ENCODE data around the gene PPIE. TPM values are rescaled to one million over a fixed set of nuclear protein-coding genes. Genes with fewer than 3 reads are reported as not detected.
A peak's percentile ranks its signal among the peaks of the same experiment; 100 is the strongest.

The PPIE gene
- total RNA-seq, 2 experiments from 2014 or later, result 64.1 to 68.7 TPM

DNA sequence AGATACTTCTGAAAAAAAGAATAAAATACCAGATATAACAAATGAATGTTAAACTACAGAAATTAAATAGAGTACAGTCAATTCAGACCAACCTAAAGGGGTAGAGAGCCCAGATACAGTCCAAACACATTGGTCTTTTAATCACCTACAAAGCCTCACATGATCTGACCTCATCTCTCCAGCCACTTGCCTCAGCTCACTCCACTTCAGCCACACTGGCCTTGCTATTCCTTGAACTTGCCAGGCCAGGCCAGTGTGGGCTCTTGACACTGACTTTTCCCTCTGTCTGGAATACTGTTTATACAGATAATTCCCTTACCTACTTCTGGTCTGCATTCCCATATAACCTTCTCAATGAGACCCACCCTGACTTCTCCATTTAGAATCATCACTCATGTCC is 17.0 kb upstream of the PPIE start:
- Mint-ChIP-seq H3K36me3 (no peaks in the 10 kb centered on the region), H3K9me3 (no peaks in the 10 kb centered on the region), H3K4me1 (ENCODE audit: low read depth) (peaks cover under 1% of the 10 kb centered on the region), H3K4me3 (no peak overlapping the region), H3K27me3 (peaks cover 39% of the 10 kb centered on the region), H3K27ac (no peak overlapping the region)
- CTCF ChIA-PET, result interaction anchor here (2.2 to 7.7 kb wide), 4 partner anchors 50 to 117 kb away, joined by 9 to 63 read pairs (median 49); partner anchors contain the start of gene NT5C1A
- intact Hi-C loops (cut with micrococcal nuclease), result no loop called here
- DNase-seq, result no peak
- POLR2A ChIA-PET, result no interaction called here

DNA sequence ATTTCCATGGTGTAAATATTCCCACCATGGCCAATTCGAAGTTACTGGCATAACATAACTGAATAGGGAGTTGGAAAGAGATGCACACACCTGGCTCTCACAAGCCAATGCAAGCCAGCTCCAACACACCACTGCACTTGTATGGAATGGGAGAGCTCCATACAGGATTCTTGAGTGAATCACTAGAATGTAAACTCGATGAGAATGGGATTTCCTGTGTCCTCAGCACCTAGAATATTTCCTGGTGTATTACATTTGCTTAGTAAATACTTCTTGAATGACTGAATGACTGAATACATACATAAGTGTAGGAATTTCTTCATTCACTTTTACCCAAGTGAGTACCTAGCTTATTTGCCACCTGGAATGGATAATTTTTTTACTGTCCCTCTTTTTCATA is 16.2 kb upstream of the PPIE start:
- no peak for DNase-seq
- Mint-ChIP-seq H3K9me3 (no peaks in the 10 kb centered on the region), H3K36me3 (no peaks in the 10 kb centered on the region), H3K27ac (no peak overlapping the region), H3K4me1 (ENCODE audit: low read depth) (peaks cover 7% of the 10 kb centered on the region), H3K27me3 (peaks cover 39% of the 10 kb centered on the region), H3K4me3 (no peak overlapping the region)
- POLR2A ChIA-PET, result no interaction called here
- intact Hi-C loops (cut with micrococcal nuclease), result no loop called here
- CTCF ChIA-PET, result interaction anchor here (0.6 to 7.7 kb wide), 5 partner anchors 41 to 116 kb away, joined by 3 to 53 read pairs (median 4); partner anchors contain the start of gene NT5C1A

DNA sequence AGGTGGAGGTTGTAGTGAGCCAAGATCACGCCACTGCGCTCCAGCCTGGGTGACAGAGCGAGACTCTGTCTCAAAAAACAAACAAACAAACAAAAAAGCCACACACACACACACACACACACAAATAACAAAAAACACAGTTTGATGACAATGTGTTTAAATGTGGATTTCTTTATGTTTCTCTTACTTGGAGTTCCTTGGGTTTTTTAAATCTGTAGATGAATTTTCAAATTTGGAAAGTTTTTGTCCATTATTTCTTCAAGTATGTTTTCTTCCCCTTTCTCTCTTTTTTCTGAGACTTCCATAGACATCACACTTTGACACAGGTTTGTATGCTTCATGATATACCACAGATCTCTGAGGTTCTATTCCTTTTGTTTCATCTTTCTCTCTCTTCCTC is 12.1 kb upstream of the PPIE start:
- H3K27me3 Mint-ChIP-seq, result peaks cover 50% of the 10 kb centered on the region
- CTCF ChIA-PET, result interaction anchor here (1.0 to 2.2 kb wide), 2 partner anchors 69 to 121 kb away, joined by 3 to 9 read pairs; no protein-coding TSS in a partner anchor
- POLR2A ChIA-PET, result interaction anchor here (1.6 kb wide), 1 partner anchor 10 kb away, joined by 4 read pairs; no protein-coding TSS in a partner anchor

DNA sequence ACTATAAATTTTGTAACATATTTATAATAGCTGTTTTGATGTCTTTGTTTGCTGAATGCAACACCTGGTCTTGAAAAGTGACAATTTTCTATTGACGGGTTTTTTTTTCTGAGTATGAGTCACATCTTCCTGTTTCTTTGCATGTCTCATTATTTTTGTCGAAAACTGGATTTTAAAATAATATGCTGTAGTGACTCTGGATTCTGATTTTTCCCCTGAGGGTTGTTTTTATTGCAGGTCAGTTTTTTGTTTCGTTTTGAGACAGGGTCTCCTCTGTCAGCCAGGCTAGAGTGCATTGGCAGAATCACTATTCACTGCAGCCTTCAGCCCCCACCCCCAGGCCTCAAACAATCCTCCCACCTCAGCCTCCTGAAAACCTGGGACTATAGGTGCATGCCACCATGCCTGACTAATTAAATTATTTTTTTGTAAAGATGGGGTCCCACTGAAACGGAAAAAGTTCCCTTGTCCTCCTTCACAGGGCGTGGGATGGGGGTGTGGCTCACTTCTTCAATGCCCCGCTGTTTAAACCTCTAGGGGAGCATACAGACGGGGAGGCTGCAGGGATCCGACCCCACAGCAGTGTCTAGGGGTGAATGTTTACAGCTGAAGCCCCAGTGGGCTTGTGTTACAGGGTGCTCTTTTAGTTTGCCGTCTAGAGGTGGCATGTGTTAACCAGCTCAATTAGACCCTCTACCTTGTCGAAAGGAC is 11.3 kb upstream of the PPIE start:
- CTCF ChIA-PET, result interaction anchor here (0.6 to 2.2 kb wide), 2 partner anchors 69 to 121 kb away, joined by 4 to 9 read pairs; no protein-coding TSS in a partner anchor
- POLR2A ChIA-PET, result interaction anchor here (0.8 to 1.6 kb wide), 2 partner anchors 9 to 21 kb away, joined by 3 to 4 read pairs; no protein-coding TSS in a partner anchor
- DNase-seq, result no peak
- no peaks in the 10 kb centered on the region for H3K36me3 Mint-ChIP-seq
- peaks cover 18% of the 10 kb centered on the region for H3K4me1 Mint-ChIP-seq (ENCODE audit: low read depth)
- intact Hi-C loops (cut with micrococcal nuclease), result no loop called here
- no peak overlapping the region for H3K4me3 Mint-ChIP-seq
- peaks cover 48% of the 10 kb centered on the region for H3K27me3 Mint-ChIP-seq
- no peaks in the 10 kb centered on the region for H3K9me3 Mint-ChIP-seq
- H3K27ac Mint-ChIP-seq, result no peak overlapping the region

More for the DNA sequence above, 12.1 kb upstream of the PPIE start:
- no peaks in the 10 kb centered on the region for H3K36me3 Mint-ChIP-seq
- H3K4me1 Mint-ChIP-seq (ENCODE audit: low read depth), result peaks cover 18% of the 10 kb centered on the region
- H3K27ac Mint-ChIP-seq, result no peak overlapping the region
- no peaks in the 10 kb centered on the region for H3K9me3 Mint-ChIP-seq
- intact Hi-C loops (cut with micrococcal nuclease), result no loop called here
- no peak overlapping the region for H3K4me3 Mint-ChIP-seq
- no peak for DNase-seq

- Mint-ChIP-seq H3K9me3 (no peaks in the 10 kb centered on the region), H3K4me3 (no peak overlapping the region), H3K4me1 (ENCODE audit: low read depth) (peaks cover 18% of the 10 kb centered on the region), H3K27ac (no peak overlapping the region), H3K36me3 (no peaks in the 10 kb centered on the region), H3K27me3 (peaks cover 52% of the 10 kb centered on the region)
- no peak for DNase-seq
- ChIA-PET POLR2A (interaction anchor here (0.8 to 1.6 kb wide), 2 partner anchors 9 to 22 kb away, joined by 3 to 4 read pairs; no protein-coding TSS in a partner anchor), CTCF (interaction anchor here (0.6 kb wide), 1 partner anchor 69 kb away, joined by 4 read pairs; no protein-coding TSS in a partner anchor)
- intact Hi-C loops (cut with micrococcal nuclease), result no loop called here
Measured at GRCh38 chr1:39727932-39728317, 10.8 kb upstream of the PPIE start.

DNA sequence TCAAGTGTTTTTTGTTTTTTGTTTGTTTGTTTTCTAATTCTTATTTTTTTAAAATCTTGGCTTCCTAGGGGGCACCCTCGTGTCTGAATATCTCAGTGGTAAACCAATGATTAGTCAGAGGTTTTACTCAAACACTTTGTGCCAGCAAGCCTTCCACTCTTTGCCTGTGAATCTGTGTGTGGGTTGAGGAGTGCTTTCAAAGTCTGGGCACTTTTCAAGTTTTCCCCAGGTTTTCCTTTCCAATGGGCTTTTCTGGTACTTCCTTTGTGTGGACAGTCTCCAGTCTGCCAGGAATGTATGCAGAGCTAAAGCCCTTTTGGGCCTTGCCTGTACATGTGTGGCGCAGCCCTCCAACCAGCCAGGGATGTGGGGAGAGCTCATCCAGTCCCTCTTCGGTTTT is 9.7 kb upstream of the PPIE start:
- Mint-ChIP-seq H3K4me3 (no peak overlapping the region), H3K36me3 (no peaks in the 10 kb centered on the region), H3K27ac (no peak overlapping the region), H3K4me1 (ENCODE audit: low read depth) (peaks cover 18% of the 10 kb centered on the region), H3K9me3 (no peaks in the 10 kb centered on the region), H3K27me3 (peaks cover 56% of the 10 kb centered on the region)
- intact Hi-C loops (cut with micrococcal nuclease), result no loop called here
- no peak for DNase-seq
- ChIA-PET CTCF (interaction anchor here (1.1 to 1.4 kb wide), 2 partner anchors 70 to 123 kb away, joined by 3 read pairs; no protein-coding TSS in a partner anchor), POLR2A (no interaction called here)

- Mint-ChIP-seq H3K4me1 (ENCODE audit: low read depth) (peaks cover 18% of the 10 kb centered on the region), H3K27me3 (peaks cover 51% of the 10 kb centered on the region), H3K27ac (no peak overlapping the region), H3K9me3 (no peaks in the 10 kb centered on the region), H3K36me3 (no peaks in the 10 kb centered on the region), H3K4me3 (no peak overlapping the region)
- intact Hi-C loops (cut with micrococcal nuclease), result no loop called here
- POLR2A ChIA-PET, result no interaction called here
- CTCF ChIA-PET, result interaction anchor here (0.6 to 1.4 kb wide), 3 partner anchors 10 to 123 kb away, joined by 3 read pairs; no protein-coding TSS in a partner anchor
- no peak for DNase-seq
Measured at GRCh38 chr1:39729842-39730241, 8.8 kb upstream of the PPIE start.

DNA sequence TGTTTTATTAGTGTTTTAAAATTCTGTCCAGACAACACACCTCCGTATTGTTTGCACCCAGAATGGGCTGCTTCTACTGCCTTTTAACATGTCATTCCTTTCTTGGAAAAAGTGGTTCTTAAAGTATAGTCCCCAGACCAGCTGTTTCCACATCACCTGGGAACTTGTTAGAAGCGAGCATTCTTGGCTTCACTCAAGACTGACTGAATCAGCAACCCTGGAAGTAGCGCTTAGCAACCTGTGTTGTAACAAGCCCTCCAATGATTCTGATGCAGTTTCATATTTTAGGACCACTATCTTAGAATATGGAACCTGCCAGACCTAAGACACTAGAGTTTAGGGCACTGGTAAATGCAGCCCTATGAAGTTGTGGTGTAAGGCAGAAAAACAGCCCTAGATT is 6.0 kb upstream of the PPIE start:
- H3K9me3 Mint-ChIP-seq, result no peaks in the 10 kb centered on the region
- intact Hi-C loops (cut with micrococcal nuclease), result no loop called here
- CTCF ChIA-PET, result no interaction called here
- DNase-seq, result no peak
- H3K4me1 Mint-ChIP-seq (ENCODE audit: low read depth), result peaks cover 12% of the 10 kb centered on the region
- no peak overlapping the region for H3K4me3 Mint-ChIP-seq
- H3K27ac Mint-ChIP-seq, result no peak overlapping the region
- H3K36me3 Mint-ChIP-seq, result no peaks in the 10 kb centered on the region
- POLR2A ChIA-PET, result no interaction called here
- peaks cover 46% of the 10 kb centered on the region for H3K27me3 Mint-ChIP-seq

DNA sequence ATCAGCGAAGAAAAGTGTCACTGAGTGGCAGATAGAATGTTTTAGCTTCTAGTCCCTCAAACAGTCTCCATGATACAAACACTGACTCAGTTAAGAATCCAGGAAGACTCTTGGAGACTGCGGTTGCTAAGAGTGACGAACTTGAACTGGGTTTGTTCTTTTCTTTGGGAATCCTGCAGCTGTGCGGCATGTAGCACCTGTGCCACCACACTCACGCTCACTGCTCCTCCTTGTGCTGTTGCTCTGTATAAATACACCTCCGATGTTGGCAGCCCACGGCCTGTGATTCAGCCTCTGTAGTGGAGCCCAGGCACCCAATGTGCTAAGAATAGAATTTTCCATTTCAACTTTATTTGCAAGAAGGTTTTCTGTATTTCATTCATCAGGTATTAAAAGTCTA is 5.5 kb upstream of the PPIE start:
- POLR2A ChIA-PET, result no interaction called here

GRCh38 chr1:39735731-39736130 is 3.0 kb upstream of the PPIE start:
- H3K27me3 Mint-ChIP-seq, result peaks cover 19% of the 10 kb centered on the region
- no peaks in the 10 kb centered on the region for H3K9me3 Mint-ChIP-seq
- H3K4me3 Mint-ChIP-seq, result no peak overlapping the region
- intact Hi-C loops (cut with micrococcal nuclease), result no loop called here
- peaks cover 25% of the 10 kb centered on the region for H3K4me1 Mint-ChIP-seq (ENCODE audit: low read depth)
- ChIA-PET POLR2A (interaction anchor here (1.3 kb wide), 1 partner anchor 9 kb away, joined by 4 read pairs; no protein-coding TSS in a partner anchor), CTCF (interaction anchor here (1.1 to 2.3 kb wide), 4 partner anchors 16 to 129 kb away, joined by 3 to 7 read pairs (median 4); partner anchors contain the start of gene NT5C1A)
- DNase-seq, result peak; percentile 27
- peaks cover 8% of the 10 kb centered on the region for H3K36me3 Mint-ChIP-seq
- H3K27ac Mint-ChIP-seq, result no peak overlapping the region

More for the DNA sequence above, 5.5 kb upstream of the PPIE start:
- CTCF ChIA-PET, result interaction anchor here (1.3 to 2.4 kb wide), 2 partner anchors 13 to 79 kb away, joined by 4 to 8 read pairs; no protein-coding TSS in a partner anchor
- intact Hi-C loops (cut with micrococcal nuclease), result no loop called here
- no peak overlapping the region for H3K4me3 Mint-ChIP-seq
- no peak overlapping the region for H3K27ac Mint-ChIP-seq
- no peak for DNase-seq
- H3K9me3 Mint-ChIP-seq, result no peaks in the 10 kb centered on the region
- no peaks in the 10 kb centered on the region for H3K36me3 Mint-ChIP-seq
- H3K4me1 Mint-ChIP-seq (ENCODE audit: low read depth), result peaks cover 10% of the 10 kb centered on the region
- peaks cover 41% of the 10 kb centered on the region for H3K27me3 Mint-ChIP-seq

GRCh38 chr1:39737546-39738169 is 1.0 kb upstream of the PPIE start:
- Mint-ChIP-seq H3K27me3 (peaks cover 17% of the 10 kb centered on the region), H3K36me3 (peaks cover 23% of the 10 kb centered on the region), H3K4me1 (ENCODE audit: low read depth) (peaks cover 34% of the 10 kb centered on the region), H3K4me3 (no peak overlapping the region), H3K9me3 (no peaks in the 10 kb centered on the region), H3K27ac (no peak overlapping the region)
- intact Hi-C loops (cut with micrococcal nuclease), result loop anchor here (2.0 kb wide), 2 partner anchors 47 to 61 kb away; partner anchors contain the start of gene HPCAL4
- CTCF ChIA-PET, result interaction anchor here (2.1 to 2.3 kb wide), 3 partner anchors 62 to 131 kb away, joined by 6 to 21 read pairs (median 7); no protein-coding TSS in a partner anchor
- DNase-seq, result no peak
- POLR2A ChIA-PET, result no interaction called here
